ENCODE results near the gene NPW. TPM values are rescaled to one million over a fixed set of nuclear protein-coding genes. Genes with fewer than 3 reads are reported as not detected.

Gene NPW
- total RNA-seq, 1 donor from 2014 or later = 1.3 TPM

DNA sequence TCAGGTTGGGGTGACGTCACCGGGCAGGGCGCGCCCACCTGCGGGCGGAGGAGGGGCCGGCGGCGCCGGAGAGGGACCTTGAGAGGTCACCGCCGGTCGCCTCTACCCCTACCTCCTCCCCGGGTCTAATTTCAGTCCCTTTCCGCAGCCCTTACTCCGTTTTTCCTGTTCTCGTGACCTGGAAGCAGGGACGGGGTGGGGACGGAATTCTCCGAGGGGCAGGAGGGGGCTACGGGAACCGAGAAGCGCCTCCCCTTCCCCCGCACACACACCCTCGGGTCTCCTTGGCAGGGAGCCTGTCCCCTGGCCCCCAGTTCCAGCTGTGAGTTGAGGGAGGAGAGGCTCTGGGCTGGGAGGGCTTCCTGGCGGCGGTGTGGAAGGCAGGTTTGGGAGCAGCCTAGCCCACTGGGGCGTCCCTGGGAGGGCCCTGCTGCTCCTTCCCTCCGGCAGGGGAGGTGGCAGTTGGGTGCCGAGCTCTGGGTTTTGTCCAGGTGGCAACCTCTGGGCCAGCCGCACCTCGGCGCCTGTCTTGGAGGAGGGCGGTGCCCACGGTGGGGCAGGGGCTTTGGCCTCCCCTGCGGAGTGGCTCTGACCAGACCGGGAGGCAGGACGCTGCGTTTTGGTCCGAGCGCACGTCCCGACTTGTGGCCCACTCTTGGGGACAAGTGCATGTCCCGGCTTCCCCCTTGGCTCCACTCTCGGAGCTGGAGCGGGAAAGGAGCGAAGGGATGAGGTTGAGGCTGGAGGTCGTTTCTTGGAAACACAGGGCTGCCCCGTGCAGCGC, 29.0 kb upstream of the NPW start:
- Mint-ChIP-seq H3K4me3 (peak overlapping the region; percentile 38), H3K36me3 (ENCODE audit: low read depth) (peaks cover 24% of the 10 kb centered on the region), H3K27me3 (ENCODE audit: low read depth) (peaks cover 69% of the 10 kb centered on the region), H3K4me1 (peaks cover 7% of the 10 kb centered on the region), H3K9me3 (no peaks in the 10 kb centered on the region), H3K27ac (ENCODE audit: unreplicated experiment) (no peak overlapping the region)
- TF ChIP-seq, protein P1, sequence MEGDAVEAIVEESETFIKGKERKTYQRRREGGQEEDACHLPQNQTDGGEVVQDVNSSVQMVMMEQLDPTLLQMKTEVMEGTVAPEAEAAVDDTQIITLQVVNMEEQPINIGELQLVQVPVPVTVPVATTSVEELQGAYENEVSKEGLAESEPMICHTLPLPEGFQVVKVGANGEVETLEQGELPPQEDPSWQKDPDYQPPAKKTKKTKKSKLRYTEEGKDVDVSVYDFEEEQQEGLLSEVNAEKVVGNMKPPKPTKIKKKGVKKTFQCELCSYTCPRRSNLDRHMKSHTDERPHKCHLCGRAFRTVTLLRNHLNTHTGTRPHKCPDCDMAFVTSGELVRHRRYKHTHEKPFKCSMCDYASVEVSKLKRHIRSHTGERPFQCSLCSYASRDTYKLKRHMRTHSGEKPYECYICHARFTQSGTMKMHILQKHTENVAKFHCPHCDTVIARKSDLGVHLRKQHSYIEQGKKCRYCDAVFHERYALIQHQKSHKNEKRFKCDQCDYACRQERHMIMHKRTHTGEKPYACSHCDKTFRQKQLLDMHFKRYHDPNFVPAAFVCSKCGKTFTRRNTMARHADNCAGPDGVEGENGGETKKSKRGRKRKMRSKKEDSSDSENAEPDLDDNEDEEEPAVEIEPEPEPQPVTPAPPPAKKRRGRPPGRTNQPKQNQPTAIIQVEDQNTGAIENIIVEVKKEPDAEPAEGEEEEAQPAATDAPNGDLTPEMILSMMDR (conservative IDR thresholded peaks at IDR 0.05) = no peak
- DNase-seq (ENCODE audit: low read depth, low spot score) = no peak

DNA sequence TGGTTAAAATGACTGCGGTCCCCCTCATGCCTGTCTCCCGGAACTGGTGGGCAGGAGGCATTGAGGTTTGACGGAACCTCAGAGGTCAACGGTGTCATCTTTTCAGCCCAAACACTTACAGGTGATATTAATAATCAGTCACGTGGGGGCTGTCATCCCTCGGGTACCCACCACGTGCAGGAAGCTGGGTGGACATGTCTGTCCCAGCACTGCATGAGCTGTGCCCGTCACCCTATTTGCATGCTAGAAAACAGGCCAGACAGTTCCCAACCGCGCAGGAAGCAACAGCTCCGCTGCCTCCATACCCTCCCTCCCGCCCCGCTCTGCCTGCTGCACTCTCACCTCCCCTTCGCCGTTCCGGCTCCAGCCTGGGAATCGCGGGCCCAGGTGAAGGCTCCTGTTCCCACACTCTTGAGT, 28.4 kb upstream of the NPW start:
- Mint-ChIP-seq H3K27ac (ENCODE audit: unreplicated experiment) (no peak overlapping the region), H3K9me3 (no peaks in the 10 kb centered on the region), H3K4me1 (peaks cover 7% of the 10 kb centered on the region), H3K4me3 (peak overlapping the region; percentile 51), H3K36me3 (ENCODE audit: low read depth) (peaks cover 25% of the 10 kb centered on the region), H3K27me3 (ENCODE audit: low read depth) (peaks cover 72% of the 10 kb centered on the region)
- DNase-seq (ENCODE audit: low read depth, low spot score) = no peak
- TF ChIP-seq, protein P1 (conservative IDR thresholded peaks at IDR 0.05) = no peak

DNA sequence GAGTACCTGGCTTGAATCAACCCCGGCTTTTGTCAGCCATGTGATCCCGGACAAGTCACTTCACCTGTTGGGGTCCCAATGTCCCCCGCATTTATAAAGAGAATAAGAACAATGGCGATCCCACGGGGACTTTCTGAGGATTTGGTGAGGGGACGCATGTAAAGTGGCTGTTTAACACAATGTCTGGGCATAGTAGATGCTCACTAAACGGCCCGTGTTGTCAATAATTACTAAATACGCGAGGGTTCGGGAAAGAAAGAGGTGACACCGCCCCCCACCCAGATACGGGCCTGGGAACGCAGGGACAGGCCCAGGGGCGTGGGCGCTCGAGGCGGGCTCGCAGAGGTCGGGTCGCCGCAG, 28.0 kb upstream of the NPW start:
- TF ChIP-seq, protein P1 (conservative IDR thresholded peaks at IDR 0.05) = no peak
- DNase-seq (ENCODE audit: low read depth, low spot score) = no peak
- peaks cover 7% of the 10 kb centered on the region for H3K4me1 Mint-ChIP-seq
- H3K27ac Mint-ChIP-seq (ENCODE audit: unreplicated experiment) = no peak overlapping the region
- H3K4me3 Mint-ChIP-seq = peak overlapping the region; percentile 51
- H3K9me3 Mint-ChIP-seq = no peaks in the 10 kb centered on the region
- H3K27me3 Mint-ChIP-seq (ENCODE audit: low read depth) = peaks cover 70% of the 10 kb centered on the region
- H3K36me3 Mint-ChIP-seq (ENCODE audit: low read depth) = peaks cover 24% of the 10 kb centered on the region

DNA sequence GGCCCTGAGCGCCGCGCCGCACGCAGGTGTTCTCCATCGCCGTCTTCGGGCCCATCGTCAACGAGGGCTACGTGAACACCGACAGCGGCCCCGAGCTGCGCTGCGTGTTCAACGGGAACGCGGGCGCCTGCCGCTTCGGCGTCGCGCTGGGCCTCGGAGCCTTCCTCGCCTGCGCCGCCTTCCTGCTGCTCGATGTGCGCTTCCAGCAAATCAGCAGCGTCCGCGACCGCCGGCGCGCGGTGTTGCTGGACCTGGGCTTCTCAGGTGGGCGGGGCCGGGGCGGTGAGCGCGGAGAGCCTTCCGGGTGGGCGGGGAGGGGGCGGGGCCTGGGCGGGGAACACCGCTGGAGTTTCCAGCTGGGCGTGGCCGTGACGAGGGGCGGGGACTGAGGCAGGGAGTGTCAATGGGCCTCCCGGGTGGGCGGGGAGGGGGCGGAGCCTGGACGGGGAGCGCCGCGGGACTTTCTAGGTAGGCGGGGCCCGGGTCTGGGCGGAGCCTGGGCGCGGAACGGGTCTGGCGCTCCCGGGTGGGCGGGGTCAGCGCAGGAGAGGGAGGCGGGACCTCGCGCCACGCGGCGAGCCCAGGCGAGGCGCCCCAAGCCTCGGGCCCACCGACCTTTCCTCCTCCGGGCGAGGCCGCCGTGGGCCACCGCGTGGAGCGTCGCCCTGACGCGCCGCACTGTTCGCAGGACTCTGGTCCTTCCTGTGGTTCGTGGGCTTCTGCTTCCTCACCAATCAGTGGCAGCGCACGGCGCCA, 27.5 kb upstream of the NPW start:
- peak; percentile 70 for DNase-seq (ENCODE audit: low read depth, low spot score)
- peaks cover 7% of the 10 kb centered on the region for H3K4me1 Mint-ChIP-seq
- no peak overlapping the region for H3K4me3 Mint-ChIP-seq
- H3K36me3 Mint-ChIP-seq (ENCODE audit: low read depth) = peaks cover 19% of the 10 kb centered on the region
- no peak overlapping the region for H3K27ac Mint-ChIP-seq (ENCODE audit: unreplicated experiment)
- H3K9me3 Mint-ChIP-seq = no peaks in the 10 kb centered on the region
- peaks cover 65% of the 10 kb centered on the region for H3K27me3 Mint-ChIP-seq (ENCODE audit: low read depth)
- TF ChIP-seq, protein P1 (conservative IDR thresholded peaks at IDR 0.05) = no peak

DNA sequence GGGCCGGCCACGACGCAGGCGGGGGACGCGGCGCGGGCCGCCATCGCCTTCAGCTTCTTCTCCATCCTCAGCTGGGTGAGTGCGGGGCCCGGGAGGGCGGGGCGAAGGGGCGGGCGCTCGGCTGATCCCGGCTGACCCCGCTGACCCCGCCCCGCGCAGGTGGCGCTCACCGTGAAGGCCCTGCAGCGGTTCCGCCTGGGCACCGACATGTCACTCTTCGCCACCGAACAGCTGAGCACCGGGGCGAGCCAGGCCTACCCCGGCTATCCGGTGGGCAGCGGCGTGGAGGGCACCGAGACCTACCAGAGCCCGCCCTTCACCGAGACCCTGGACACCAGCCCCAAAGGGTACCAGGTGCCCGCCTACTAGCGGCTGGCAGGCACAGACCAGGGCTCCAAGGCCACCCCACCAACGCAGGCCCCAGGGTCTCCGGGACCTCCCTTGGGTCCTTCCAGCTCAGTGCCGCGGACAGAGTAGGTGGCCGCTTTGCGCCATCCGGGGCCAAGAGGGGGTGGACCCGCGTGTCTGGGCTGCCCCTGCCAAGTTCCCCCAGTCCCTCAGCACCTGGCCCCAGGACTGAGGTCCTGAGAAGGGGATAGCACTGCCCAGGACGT, 26.8 kb upstream of the NPW start:
- no peak overlapping the region for H3K27ac Mint-ChIP-seq (ENCODE audit: unreplicated experiment)
- H3K9me3 Mint-ChIP-seq = no peaks in the 10 kb centered on the region
- H3K4me3 Mint-ChIP-seq = no peak overlapping the region
- DNase-seq (ENCODE audit: low read depth, low spot score) = no peak
- TF ChIP-seq, protein P1 (conservative IDR thresholded peaks at IDR 0.05) = no peak
- peaks cover 7% of the 10 kb centered on the region for H3K4me1 Mint-ChIP-seq
- peaks cover 59% of the 10 kb centered on the region for H3K27me3 Mint-ChIP-seq (ENCODE audit: low read depth)
- H3K36me3 Mint-ChIP-seq (ENCODE audit: low read depth) = peaks cover 16% of the 10 kb centered on the region

Data from neural crest cell (in vitro differentiated cells).